Hepatocyte (in vitro differentiated cells): ENCODE data around the gene S100PBP.

Experiments
- EZH2 ChIP-seq: fragments of 200-600 bp; sonication (generic); IDR thresholded peaks from 2 replicates; pipeline ENCODE4 v1.6.1; 2016; ENCODE audit warnings: antibody characterized with exemption, mild to moderate bottlenecking, borderline replicate concordance
- TF ChIP-seq, protein P1 (sequence below): fragments of 200-600 bp; sonication (generic); IDR thresholded peaks from 2 replicates; pipeline ENCODE4 v1.5.1; 2016; ENCODE audit warnings: antibody characterized with exemption, mild to moderate bottlenecking; ENCODE audit not compliant: poor library complexity

DNA sequence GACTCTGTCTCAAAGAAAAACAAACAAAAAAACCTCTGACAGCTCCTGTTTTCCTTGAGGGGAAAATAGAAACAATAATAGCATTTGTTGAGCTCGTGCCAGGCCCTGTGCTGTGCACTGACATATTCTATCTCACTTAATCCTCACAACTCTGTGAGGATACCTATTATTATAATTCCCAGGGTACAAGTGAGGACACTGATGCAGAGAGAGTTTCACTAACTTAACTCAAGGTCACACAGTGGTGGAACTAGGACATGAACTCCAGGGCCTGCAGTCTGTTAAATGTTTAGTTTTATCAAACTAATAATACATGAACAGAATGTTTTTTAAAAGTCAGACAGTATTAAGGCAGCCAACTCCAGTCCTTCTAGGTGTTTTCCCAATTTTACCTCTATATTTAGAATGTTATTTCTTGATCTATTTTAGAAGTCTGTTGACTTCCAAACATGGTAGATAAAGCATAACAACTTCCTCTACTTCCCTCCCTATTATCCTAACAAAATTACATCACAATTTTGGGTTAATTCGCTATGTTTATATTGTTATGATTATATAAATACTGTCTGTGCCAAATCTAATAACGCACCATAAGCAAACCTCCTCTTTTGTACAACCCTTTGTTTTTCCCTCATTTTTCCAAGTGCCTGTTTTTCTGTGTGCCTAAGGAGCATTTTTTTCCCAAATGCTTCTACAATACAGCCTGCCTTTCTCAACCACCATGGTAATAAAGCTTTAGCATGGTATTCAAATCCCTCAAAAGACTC, 48.4 kb downstream of the S100PBP start:
- TF ChIP-seq EZH2: no peak
- TF ChIP-seq, protein P1, sequence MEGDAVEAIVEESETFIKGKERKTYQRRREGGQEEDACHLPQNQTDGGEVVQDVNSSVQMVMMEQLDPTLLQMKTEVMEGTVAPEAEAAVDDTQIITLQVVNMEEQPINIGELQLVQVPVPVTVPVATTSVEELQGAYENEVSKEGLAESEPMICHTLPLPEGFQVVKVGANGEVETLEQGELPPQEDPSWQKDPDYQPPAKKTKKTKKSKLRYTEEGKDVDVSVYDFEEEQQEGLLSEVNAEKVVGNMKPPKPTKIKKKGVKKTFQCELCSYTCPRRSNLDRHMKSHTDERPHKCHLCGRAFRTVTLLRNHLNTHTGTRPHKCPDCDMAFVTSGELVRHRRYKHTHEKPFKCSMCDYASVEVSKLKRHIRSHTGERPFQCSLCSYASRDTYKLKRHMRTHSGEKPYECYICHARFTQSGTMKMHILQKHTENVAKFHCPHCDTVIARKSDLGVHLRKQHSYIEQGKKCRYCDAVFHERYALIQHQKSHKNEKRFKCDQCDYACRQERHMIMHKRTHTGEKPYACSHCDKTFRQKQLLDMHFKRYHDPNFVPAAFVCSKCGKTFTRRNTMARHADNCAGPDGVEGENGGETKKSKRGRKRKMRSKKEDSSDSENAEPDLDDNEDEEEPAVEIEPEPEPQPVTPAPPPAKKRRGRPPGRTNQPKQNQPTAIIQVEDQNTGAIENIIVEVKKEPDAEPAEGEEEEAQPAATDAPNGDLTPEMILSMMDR: no peak
